Panc1 (cell line): ENCODE data around the gene AGBL4. TPM values are rescaled to one million over a fixed set of nuclear protein-coding genes. Genes with fewer than 3 reads are reported as not detected.

Experiments used
- ATAC-seq: fragments of 200-7000 bp; cut with Tn5 transposase; 2 replicates; pipeline ENCODE4 v1.9.1; 2020; ENCODE audit warnings: mild to moderate bottlenecking, moderate library complexity
- BruUV-seq: library from RNA; stranded (reverse); fragments of 400-500 nt; replicated peaks from 2 replicates; lab custom pipeline; 2021; lab: Mats Ljungman, UMichigan
- CTCF ChIA-PET: fragments of 300-600 bp; sonication (Branson Sonifier 250); formaldehyde crosslinking; loops from one replicate; lab custom pipeline; 2022; ENCODE audit warnings: antibody characterized with exemption; lab: Charles Lee
- POLR2A ChIA-PET: fragments of 300-600 bp; sonication (Branson Sonifier 250); formaldehyde crosslinking; loops from one replicate; lab custom pipeline; 2022; ENCODE audit warnings: antibody characterized with exemption; lab: Charles Lee
- DNase-seq: peaks from one replicate; pipeline ENCODE4 v3.0.0-alpha.2; 2010; ENCODE audit warnings: low read depth, low spot score
- H3K27ac ChIP-seq: 2 replicates; pipeline ENCODE4 v1.5.1; 2011; ENCODE audit warnings: mild to moderate bottlenecking, low read length, inconsistent platforms
- H3K27me3 ChIP-seq: fragments of 200-500 bp; sonication (Bioruptor generic); 2 replicates; pipeline ENCODE4 v1.6.0; 2014; ENCODE audit warnings: low read length, inconsistent platforms; ENCODE audit not compliant: control insufficient read depth, insufficient read depth
- H3K36me3 ChIP-seq: fragments of 200-500 bp; sonication (Bioruptor generic); 2 replicates; pipeline ENCODE4 v1.5.1; 2014; ENCODE audit warnings: inconsistent platforms, mild to moderate bottlenecking, low read length, moderate library complexity; ENCODE audit not compliant: control insufficient read depth, insufficient read depth
- H3K4me1 ChIP-seq: 2 replicates; pipeline ENCODE4 v1.5.1; 2011; ENCODE audit warnings: inconsistent platforms, mild to moderate bottlenecking, low read length, moderate library complexity; ENCODE audit not compliant: control insufficient read depth, insufficient read depth
- H3K4me3 ChIP-seq, 2 experiments: 2 replicates each; pipeline ENCODE4 v1.5.1; 2011 to 2012; ENCODE audit warnings: low read depth in 2 of 2, low read length in 2 of 2, mild to moderate bottlenecking in 2 of 2, inconsistent platforms in 1 of 2, moderate library complexity in 1 of 2
- H3K9me3 ChIP-seq: fragments of 200-500 bp; sonication (Bioruptor generic); 2 replicates; pipeline ENCODE4 v1.5.1; 2014; ENCODE audit warnings: low read depth, mild to moderate bottlenecking, inconsistent platforms, low read length, moderate library complexity; ENCODE audit not compliant: control insufficient read depth, insufficient read depth
- CTCF ChIP-seq: fragments of 450-650 bp; IDR thresholded peaks from 2 replicates; pipeline ENCODE4 v1.5.1; 2017; ENCODE audit warnings: mild to moderate bottlenecking
- POLR2AphosphoS5 ChIP-seq: IDR thresholded peaks from 2 replicates; pipeline ENCODE4 v1.6.1; 2012; ENCODE audit warnings: mild to moderate bottlenecking, low read depth, low read length, moderate library complexity
- REST ChIP-seq, 2 experiments: IDR thresholded peaks; 2 replicates each; pipeline ENCODE4 v1.6.1; 2011 to 2012; ENCODE audit warnings: low read depth in 2 of 2, control low read depth in 1 of 2, low read length in 1 of 2, mild to moderate bottlenecking in 1 of 2, moderate library complexity in 1 of 2; ENCODE audit not compliant: insufficient read depth in 1 of 2
- SIN3A ChIP-seq: IDR thresholded peaks from 2 replicates; pipeline ENCODE4 v1.6.1; 2012; ENCODE audit warnings: low read depth, mild to moderate bottlenecking, low read length, moderate library complexity, borderline replicate concordance; ENCODE audit not compliant: insufficient read depth
- TCF7L2 ChIP-seq: IDR thresholded peaks from 2 replicates; pipeline ENCODE4 v1.6.1; 2011; ENCODE audit warnings: mild to moderate bottlenecking, low read depth, low read length, inconsistent platforms
- in situ Hi-C: cut with HindIII; loops from 2 replicates; pipeline ENCODE4 v1.10.0; 2016; ENCODE audit warnings: low sequenced_read_pairs, low pct_unique_long_range_greater_than_20kb
- intact Hi-C: fragments of 100-400 bp; cut with micrococcal nuclease; formaldehyde crosslinking; loops from one replicate; pipeline ENCODE4 v1.10.0; 2022; ENCODE audit not compliant: unreplicated experiment
- total RNA-seq: library from RNA; stranded (reverse); gene quantifications from one replicate; pipeline ENCODE4 v1.2.1, GENCODE V29; 2021; ENCODE audit not compliant: unreplicated experiment

AGBL4 gene
- total RNA-seq, 1 experiment from 2014 or later: not detected

- H3K9me3 ChIP-seq: no peaks in the 10 kb centered on the region
- H3K4me3 ChIP-seq: no peak overlapping the region
- ChIA-PET CTCF (no interaction called here), POLR2A (no interaction called here)
- H3K27ac ChIP-seq: no peak overlapping the region
- no peaks in the 10 kb centered on the region for H3K27me3 ChIP-seq
- DNase-seq (no peak), ATAC-seq (no peak)
- in situ Hi-C loops (no loop called here), intact Hi-C loops (no loop called here)
- no peaks in the 10 kb centered on the region for H3K36me3 ChIP-seq
- TF ChIP-seq SIN3A (no peak), CTCF (no peak), REST (IDR thresholded peaks at IDR 0.05; ENCODE audit: insufficient read depth in 1 of 2, low read depth in 2 of 2, low read length in 1 of 2) (no peak)
- no peaks in the 10 kb centered on the region for H3K4me1 ChIP-seq
- no TSS peak for BruUV-seq
These were observed 1361.9 kb downstream of the AGBL4 start for GRCh38 chr1:48661726-48662463.

GRCh38 chr1:48659801-48660200 lies 1364.0 kb downstream of the AGBL4 start:
- no TSS peak for BruUV-seq
- TF ChIP-seq CTCF: no peak
- TF ChIP-seq REST (IDR thresholded peaks at IDR 0.05; ENCODE audit: insufficient read depth in 1 of 2, low read depth in 2 of 2, low read length in 1 of 2): no peak
- TF ChIP-seq TCF7L2: no peak
- TF ChIP-seq SIN3A: no peak
- TF ChIP-seq POLR2AphosphoS5: no peak
- POLR2A ChIA-PET: no interaction called here
- ATAC-seq (no peak), DNase-seq (no peak)
- no peak overlapping the region for H3K27ac ChIP-seq
- no peak overlapping the region for H3K4me3 ChIP-seq
- no peaks in the 10 kb centered on the region for H3K4me1 ChIP-seq
- CTCF ChIA-PET: interaction anchor here (0.9 kb wide), 1 partner anchor 18 kb away, joined by 3 read pairs; no protein-coding TSS in a partner anchor
- no peaks in the 10 kb centered on the region for H3K36me3 ChIP-seq
- intact Hi-C loops (no loop called here), in situ Hi-C loops (no loop called here)
- no peaks in the 10 kb centered on the region; the same call in 1 of the 2 replicates for H3K27me3 ChIP-seq
- no peaks in the 10 kb centered on the region for H3K9me3 ChIP-seq
